Vagina (tissue), 2 donors: ENCODE measurements around the gene ACTG2.

Source experiments
- POLR2A ChIP-seq, 2 donors: fragments of 450-650 bp; IDR thresholded peaks; one replicate each; pipeline ENCODE4 v1.6.1; 2017; ENCODE audit warnings: antibody characterized with exemption in 2 of 2, mild to moderate bottlenecking in 2 of 2, moderate library complexity in 2 of 2
- POLR2AphosphoS5 ChIP-seq, 2 donors: sonication (generic); formaldehyde crosslinking; IDR thresholded peaks; one replicate each; pipeline ENCODE4 v1.9.0; 2017; ENCODE audit warnings: antibody characterized with exemption in 2 of 2, mild to moderate bottlenecking in 2 of 2, low read depth in 1 of 2; ENCODE audit not compliant: insufficient read depth in 1 of 2
- TF ChIP-seq, protein P1 (sequence below), 3 experiments: fragments of 450-650 bp in 2 of 3; fragments of 200-600 bp in 1 of 3; sonication (generic) in 1 of 3; IDR thresholded peaks; one replicate each; pipeline ENCODE4 v1.5.1; 2017 to 2019; ENCODE audit warnings: antibody characterized with exemption in 3 of 3, mild to moderate bottlenecking in 2 of 3, moderate library complexity in 2 of 3

GRCh38 chr2:73927344-73927743 is 34.5 kb downstream of the ACTG2 start:
- TF ChIP-seq, protein P1, sequence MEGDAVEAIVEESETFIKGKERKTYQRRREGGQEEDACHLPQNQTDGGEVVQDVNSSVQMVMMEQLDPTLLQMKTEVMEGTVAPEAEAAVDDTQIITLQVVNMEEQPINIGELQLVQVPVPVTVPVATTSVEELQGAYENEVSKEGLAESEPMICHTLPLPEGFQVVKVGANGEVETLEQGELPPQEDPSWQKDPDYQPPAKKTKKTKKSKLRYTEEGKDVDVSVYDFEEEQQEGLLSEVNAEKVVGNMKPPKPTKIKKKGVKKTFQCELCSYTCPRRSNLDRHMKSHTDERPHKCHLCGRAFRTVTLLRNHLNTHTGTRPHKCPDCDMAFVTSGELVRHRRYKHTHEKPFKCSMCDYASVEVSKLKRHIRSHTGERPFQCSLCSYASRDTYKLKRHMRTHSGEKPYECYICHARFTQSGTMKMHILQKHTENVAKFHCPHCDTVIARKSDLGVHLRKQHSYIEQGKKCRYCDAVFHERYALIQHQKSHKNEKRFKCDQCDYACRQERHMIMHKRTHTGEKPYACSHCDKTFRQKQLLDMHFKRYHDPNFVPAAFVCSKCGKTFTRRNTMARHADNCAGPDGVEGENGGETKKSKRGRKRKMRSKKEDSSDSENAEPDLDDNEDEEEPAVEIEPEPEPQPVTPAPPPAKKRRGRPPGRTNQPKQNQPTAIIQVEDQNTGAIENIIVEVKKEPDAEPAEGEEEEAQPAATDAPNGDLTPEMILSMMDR (IDR thresholded peaks at IDR 0.05), result no peak
- TF ChIP-seq POLR2AphosphoS5 (IDR thresholded peaks at IDR 0.05; ENCODE audit: insufficient read depth in 1 of 2, low read depth in 1 of 2) (no peak), POLR2A (IDR thresholded peaks at IDR 0.05) (no peak)
